Spleen (tissue), 11 donors: ENCODE measurements around the gene SYNJ2. TPM values are rescaled to one million over a fixed set of nuclear protein-coding genes. Genes with fewer than 3 reads are reported as not detected.

ENCODE experiments used
- DNase-seq: peaks from one replicate; pipeline ENCODE4 v3.0.0-alpha.2; 2020
- H3K27ac ChIP-seq, 8 donors: fragments of 200-600 bp; sonication (generic) in 7 of 8; 1 replicate in 4 of 8; 2 replicates in 4 of 8; pipeline versions ENCODE4 v1.5.0 to v1.8.0; 2016 to 2021; ENCODE audit warnings: inconsistent platforms in 4 of 8, mild to moderate bottlenecking in 4 of 8, moderate library complexity in 1 of 8
- H3K27me3 ChIP-seq, 7 donors: fragments of 200-600 bp; sonication (generic) in 6 of 7; replicated peaks in 1 of 7; 1 replicate in 4 of 7; 2 replicates in 3 of 7; pipeline versions ENCODE4 v1.5.0 to v1.8.0; 2016 to 2021; ENCODE audit warnings: inconsistent platforms in 3 of 7, mild to moderate bottlenecking in 1 of 7
- H3K36me3 ChIP-seq, 6 donors: fragments of 200-600 bp; sonication (generic) in 5 of 6; 1 replicate in 4 of 6; 2 replicates in 2 of 6; pipeline versions ENCODE4 v1.5.0 to v1.8.0; 2016 to 2021; ENCODE audit warnings: inconsistent platforms in 2 of 6
- H3K4me1 ChIP-seq, 6 donors: fragments of 200-600 bp; sonication (generic) in 5 of 6; 1 replicate in 3 of 6; 2 replicates in 3 of 6; pipeline versions ENCODE4 v1.5.0 to v1.8.0; 2016 to 2021; ENCODE audit warnings: inconsistent platforms in 3 of 6
- H3K4me3 ChIP-seq, 8 donors: fragments of 200-600 bp; sonication (generic) in 7 of 8; 1 replicate in 4 of 8; 2 replicates in 4 of 8; pipeline versions ENCODE4 v1.5.0 to v1.8.0; 2016 to 2021; ENCODE audit warnings: inconsistent platforms in 4 of 8, mild to moderate bottlenecking in 4 of 8, moderate library complexity in 2 of 8
- H3K9me3 ChIP-seq, 8 donors: fragments of 200-600 bp; sonication (generic) in 7 of 8; 1 replicate in 4 of 8; 2 replicates in 4 of 8; pipeline versions ENCODE4 v1.5.0 to v1.8.0; 2016 to 2021; ENCODE audit warnings: inconsistent platforms in 4 of 8
- CTCF ChIP-seq, 11 experiments: fragments of 200-600 bp in 7 of 11; fragments of 450-650 bp in 4 of 11; sonication (generic) in 4 of 11; IDR thresholded peaks in 8 of 11; conservative IDR thresholded peaks in 3 of 11; 1 replicate in 7 of 11; 2 replicates in 4 of 11; pipeline versions ENCODE4 v1.4.0 to v1.8.0; 2016 to 2021; ENCODE audit warnings: antibody characterized with exemption in 11 of 11, inconsistent platforms in 4 of 11, mild to moderate bottlenecking in 1 of 11
- POLR2A ChIP-seq, 3 donors: fragments of 450-650 bp; IDR thresholded peaks; one replicate each; pipeline ENCODE4 v1.5.1; 2017; ENCODE audit warnings: antibody characterized with exemption in 3 of 3, mild to moderate bottlenecking in 1 of 3
- POLR2AphosphoS5 ChIP-seq, 3 donors: sonication (generic); formaldehyde crosslinking; IDR thresholded peaks; one replicate each; pipeline ENCODE4 v1.5.1; 2017; ENCODE audit warnings: antibody characterized with exemption in 3 of 3
- WGBS, 5 donors: extraction: QIAGEN DNeasy Blood & Tissue Kit in 3 of 5; methylation state at CpG; one replicate each; pipeline versions ENCODE4 v1.1.5 to v1.1.7; 2013 to 2018; 5-methylcytosine and 5-hydroxymethylcytosine counted together
- intact Hi-C: fragments of 100-400 bp; cut with DNase I; formaldehyde crosslinking; loops from one replicate; pipeline ENCODE4 v1.15.0; 2023; ENCODE audit warnings: low total_unique reads
- polyA plus RNA-seq, 3 donors: library from polyadenylated mRNA; stranded (reverse); fragments of 200-250 nt; gene quantifications; one replicate each; pipeline ENCODE4 v1.2.1, GENCODE V29; 2013
- total RNA-seq, 7 donors: library from RNA; depleted of rRNA in 3 of 7; stranded (reverse); fragments of >200 nt in 3 of 7; fragmentation: NEBNext Ultra II Directional in 4 of 7; extraction: Animal tissue kit (Norgen Biotek cat#: 25700) in 4 of 7; gene quantifications; one replicate each; pipeline versions ENCODE4 v1.1.0 to v1.2.1, GENCODE V29; 2016 to 2021
- donor health status: healthy with polysubstance abuse.
- donor health status: DM: no; HTN: no; CAD: no; lungs with moderate emphysema.
- donor health status: DM: no; HTN: no; CAD: no.
- donor health status: Bipolar disorder and iron deficiency.
- donor health status: healthy.
- donor health status: DM: no; HTN: no; CAD: no.
- donor health status: DM: yes; HTN: yes; CAD: no.

Gene SYNJ2
- total and polyA plus RNA-seq, 10 donors: 2.4 to 34.0 (median 9.2) TPM

- no peak for TF ChIP-seq CTCF (IDR thresholded peaks at IDR 0.05 in 8 of 11, conservative IDR thresholded peaks at IDR 0.05 in 3 of 11)
- TF ChIP-seq POLR2AphosphoS5 (IDR thresholded peaks at IDR 0.05): no peak
- TF ChIP-seq POLR2A (IDR thresholded peaks at IDR 0.05): no peak
- Histone ChIP-seq H3K27ac (peak overlapping the region in 5 of 8 donors; percentile 9 to 61 (median 50)), H3K27me3 (no peaks in the 10 kb centered on the region), H3K4me1 (peaks cover 12 to 51% (median 30%) of the 10 kb centered on the region in 6 donors), H3K9me3 (peaks cover 0 to 3% (median 0%) of the 10 kb centered on the region in 8 donors), H3K36me3 (peaks cover 0 to 46% (median 9%) of the 10 kb centered on the region in 6 donors), H3K4me3 (no peak overlapping the region)
- DNase-seq: no peak
- WGBS, 5 donors: 91 to 93% (median 92%) methylated on average over 9 of the region's 9 CpGs
- intact Hi-C loops: no loop called here
Measured at GRCh38 chr6:158032354-158032733, 50.7 kb downstream of the SYNJ2 start.

GRCh38 chr6:158033077-158033750 lies 51.6 kb downstream of the SYNJ2 start:
- H3K36me3 ChIP-seq: peaks cover 0 to 54% (median 9%) of the 10 kb centered on the region in 6 donors
- WGBS, 5 donors: 91 to 98% (median 97%) methylated on average over 12 to 30 of the region's 30 CpGs
- peaks cover 0 to 3% (median 0%) of the 10 kb centered on the region in 8 donors for H3K9me3 ChIP-seq
- no peak overlapping the region for H3K4me3 ChIP-seq
- intact Hi-C loops: no loop called here
- peaks cover 9 to 42% (median 22%) of the 10 kb centered on the region in 6 donors for H3K4me1 ChIP-seq
- H3K27me3 ChIP-seq: no peaks in the 10 kb centered on the region
- no peak overlapping the region for H3K27ac ChIP-seq
- no peak for TF ChIP-seq POLR2A (IDR thresholded peaks at IDR 0.05)
- TF ChIP-seq CTCF (IDR thresholded peaks at IDR 0.05 in 8 of 11, conservative IDR thresholded peaks at IDR 0.05 in 3 of 11): no peak
- no peak for DNase-seq

- Histone ChIP-seq H3K4me3 (no peak overlapping the region), H3K36me3 (peaks cover 0 to 62% (median 9%) of the 10 kb centered on the region in 6 donors), H3K27me3 (no peaks in the 10 kb centered on the region), H3K9me3 (peaks cover 0 to 3% (median 0%) of the 10 kb centered on the region in 8 donors), H3K4me1 (peaks cover 9 to 34% (median 18%) of the 10 kb centered on the region in 6 donors), H3K27ac (no peak overlapping the region)
- 87 to 91% (median 90%) methylated on average over 14 of the region's 14 CpGs for WGBS, 5 donors
- TF ChIP-seq CTCF (IDR thresholded peaks at IDR 0.05 in 8 of 11, conservative IDR thresholded peaks at IDR 0.05 in 3 of 11) (no peak), POLR2AphosphoS5 (IDR thresholded peaks at IDR 0.05) (no peak)
- DNase-seq: no peak
- intact Hi-C loops: no loop called here
Measured at GRCh38 chr6:158033751-158034702, 52.4 kb downstream of the SYNJ2 start.

GRCh38 chr6:158036261-158036660 lies 54.6 kb downstream of the SYNJ2 start:
- no peak for DNase-seq
- WGBS, 5 donors: 81 to 99% (median 94%) methylated on average over 3 of the region's 3 CpGs
- Histone ChIP-seq H3K27me3 (no peaks in the 10 kb centered on the region), H3K9me3 (peaks cover 0 to 3% (median 0%) of the 10 kb centered on the region in 8 donors), H3K4me3 (no peak overlapping the region), H3K36me3 (peaks cover 0 to 57% (median 9%) of the 10 kb centered on the region in 6 donors), H3K4me1 (peaks cover 12 to 38% (median 15%) of the 10 kb centered on the region in 6 donors), H3K27ac (no peak overlapping the region)
- TF ChIP-seq POLR2AphosphoS5 (IDR thresholded peaks at IDR 0.05): no peak
- TF ChIP-seq POLR2A (IDR thresholded peaks at IDR 0.05): no peak
- no peak for TF ChIP-seq CTCF (IDR thresholded peaks at IDR 0.05 in 8 of 11, conservative IDR thresholded peaks at IDR 0.05 in 3 of 11)
- intact Hi-C loops: no loop called here
